ENCODE results near the gene KLHDC3.

KLHDC3 gene, protein sequence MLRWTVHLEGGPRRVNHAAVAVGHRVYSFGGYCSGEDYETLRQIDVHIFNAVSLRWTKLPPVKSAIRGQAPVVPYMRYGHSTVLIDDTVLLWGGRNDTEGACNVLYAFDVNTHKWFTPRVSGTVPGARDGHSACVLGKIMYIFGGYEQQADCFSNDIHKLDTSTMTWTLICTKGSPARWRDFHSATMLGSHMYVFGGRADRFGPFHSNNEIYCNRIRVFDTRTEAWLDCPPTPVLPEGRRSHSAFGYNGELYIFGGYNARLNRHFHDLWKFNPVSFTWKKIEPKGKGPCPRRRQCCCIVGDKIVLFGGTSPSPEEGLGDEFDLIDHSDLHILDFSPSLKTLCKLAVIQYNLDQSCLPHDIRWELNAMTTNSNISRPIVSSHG

DNA sequence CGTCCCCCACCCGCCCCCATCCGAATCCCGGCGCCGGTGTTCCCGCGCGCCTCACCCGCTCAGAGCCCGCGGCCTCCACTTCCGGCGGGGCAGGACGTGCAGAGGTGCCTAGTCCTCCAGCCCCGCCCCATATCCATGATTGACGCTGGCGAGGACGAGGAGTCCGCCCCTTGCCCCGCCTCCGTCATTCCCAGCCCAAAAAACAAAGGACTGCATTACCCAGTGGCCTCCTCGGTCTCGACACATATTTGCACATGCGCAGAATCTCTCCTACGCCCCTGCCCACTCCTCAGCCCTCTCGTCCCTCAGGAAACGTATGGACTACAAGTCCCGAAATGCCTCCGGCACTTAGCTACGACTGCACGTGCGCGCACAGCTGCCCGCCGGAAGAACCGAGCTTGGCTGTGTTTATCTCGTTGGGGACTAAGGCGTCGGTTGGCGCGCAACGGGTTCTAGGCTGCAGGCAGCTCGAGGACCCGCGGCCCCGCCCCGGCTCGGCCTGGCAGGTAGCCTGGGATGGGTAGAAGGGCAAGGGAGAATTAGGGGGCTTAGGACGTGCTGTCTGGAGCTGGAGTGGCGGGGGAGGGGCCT lies at the start of gene KLHDC3, which contains the start of gene MEA1:
KLHDC3 (plus strand) TSS at position 407 of the 591 bp plus-strand sequence. CDS start 2,944 bp downstream, outside the sequence.
MEA1 (minus strand) TSS at position 104 of the 591 bp plus-strand sequence. CDS start 133 bp downstream, outside the sequence.
- DNase-seq, result peak; percentile 100

DNA sequence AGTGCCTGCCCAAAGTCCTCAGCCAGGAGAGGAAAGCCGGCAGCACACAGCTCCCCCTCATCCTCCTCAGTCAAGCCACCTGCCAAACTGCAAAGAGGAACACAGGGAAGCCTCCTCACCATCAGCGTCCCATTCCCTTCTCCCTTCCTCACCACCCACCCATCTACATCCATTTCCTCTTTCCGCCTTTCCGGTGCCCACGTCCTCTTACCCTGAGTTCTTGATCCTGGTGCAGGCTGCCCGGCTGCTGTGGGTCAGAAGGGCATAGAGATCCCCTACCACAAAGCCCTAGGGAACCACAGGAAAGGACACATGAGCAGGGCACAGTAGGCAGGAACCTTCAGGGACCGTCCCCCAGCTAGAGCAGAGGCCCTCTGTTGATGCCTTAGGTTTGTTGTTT lies 47.5 kb upstream of the KLHDC3 start:
- no peak for DNase-seq

DNA sequence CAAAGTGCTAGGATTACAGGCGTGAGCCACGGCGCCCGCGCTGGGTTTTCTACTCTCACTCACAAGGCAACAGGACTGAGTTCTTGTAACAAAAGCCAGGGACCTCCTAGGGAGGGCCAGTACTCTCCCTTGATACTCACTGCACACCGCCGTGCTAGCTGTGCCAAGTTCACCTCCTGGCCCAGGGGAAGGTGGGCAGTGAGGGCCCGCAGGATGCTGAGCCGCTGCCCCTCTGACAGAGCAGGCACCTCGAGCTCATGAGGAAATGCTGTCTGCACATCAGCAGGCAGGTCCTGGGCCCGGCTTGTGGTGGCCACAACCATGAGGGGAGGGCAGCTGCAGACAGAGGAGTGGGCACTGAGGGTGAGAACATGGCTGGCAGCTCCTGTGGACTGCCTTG lies 46.8 kb upstream of the KLHDC3 start:
- DNase-seq, result no peak

DNA sequence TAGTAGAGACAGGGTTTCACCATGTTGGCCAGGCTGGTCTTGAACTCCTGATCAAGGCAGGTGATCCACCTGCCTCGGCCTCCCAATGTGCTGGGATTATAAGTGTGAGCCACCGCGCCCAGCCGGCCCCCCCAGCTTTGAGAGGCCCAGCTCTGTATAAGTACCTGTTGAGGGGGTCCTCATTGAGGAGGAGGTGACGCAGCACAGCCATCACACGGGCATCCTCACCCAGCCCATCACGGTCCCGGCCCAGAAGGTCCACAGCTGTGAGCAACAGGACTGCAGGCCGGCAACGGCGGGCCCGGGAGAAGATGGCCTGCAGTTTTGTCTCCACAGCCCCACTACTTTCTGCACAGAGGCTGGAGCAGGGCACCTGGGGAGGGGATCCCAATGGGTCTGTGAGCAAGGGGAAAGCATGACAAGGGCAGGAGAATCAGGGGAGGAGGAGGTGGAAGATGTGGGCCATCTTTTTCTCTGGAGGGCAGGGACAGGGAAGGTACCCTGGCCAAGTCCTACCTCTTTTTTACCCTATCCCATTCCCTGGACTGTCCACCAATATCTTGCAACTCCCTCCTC lies 45.8 kb upstream of the KLHDC3 start:
- DNase-seq, result no peak

DNA sequence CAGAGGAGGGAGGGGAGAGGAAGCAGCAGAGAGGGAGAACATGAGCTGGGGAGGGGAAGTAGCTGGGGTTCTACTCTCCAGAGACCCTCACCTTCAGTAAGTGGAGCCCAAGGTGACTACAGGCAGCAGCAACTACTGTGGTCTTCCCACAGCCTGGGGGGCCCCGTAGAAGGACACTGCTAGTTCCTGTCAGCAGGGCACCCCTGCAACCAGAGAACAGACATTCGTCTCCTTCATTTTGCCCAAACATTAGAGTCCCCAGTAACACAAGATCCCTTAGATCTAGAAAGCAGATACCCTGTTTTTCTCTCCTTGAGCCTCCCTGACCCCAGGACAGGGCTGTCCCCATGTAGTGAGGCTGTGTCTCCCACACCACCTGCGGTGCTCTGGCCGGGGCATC lies 45.3 kb upstream of the KLHDC3 start:
- no peak for DNase-seq

DNA sequence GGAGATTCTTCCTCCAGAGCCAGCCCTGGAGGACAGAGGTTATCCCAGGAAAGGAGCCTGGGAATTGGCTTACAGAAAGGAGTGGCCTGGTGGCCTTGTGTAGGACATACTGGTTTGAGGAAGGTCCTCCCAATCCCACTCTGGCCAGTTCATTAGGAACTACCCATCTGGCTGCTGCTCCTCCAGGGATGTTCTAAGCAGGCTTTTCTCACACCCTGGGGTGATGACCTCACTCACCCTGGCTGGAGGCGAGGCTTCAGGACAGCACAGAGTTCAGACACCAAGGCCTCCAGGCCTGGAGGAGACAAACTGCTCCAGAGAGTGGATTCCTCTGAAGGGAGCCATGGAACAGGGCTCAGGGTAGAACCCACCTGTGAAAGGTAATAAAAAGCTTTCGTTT lies 44.6 kb upstream of the KLHDC3 start:
- DNase-seq, result no peak

DNA sequence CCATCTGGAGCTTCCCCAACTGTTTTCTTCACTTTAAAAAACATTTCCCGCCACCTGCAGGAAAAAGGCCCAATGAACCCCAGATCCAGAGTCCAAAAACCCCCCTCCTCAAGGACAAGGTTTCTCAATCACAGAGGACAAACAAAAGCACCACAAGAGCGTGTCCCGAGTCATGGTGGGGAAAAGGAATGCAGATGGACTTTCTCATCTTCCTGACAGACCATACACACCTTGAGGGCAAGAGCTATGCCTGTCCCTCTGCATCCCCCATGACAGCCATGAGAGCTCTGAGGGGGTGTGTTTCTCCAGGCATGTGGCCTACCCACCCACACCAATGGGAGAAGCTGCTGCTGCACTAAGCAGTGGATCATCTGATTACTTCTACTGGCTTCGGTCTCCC lies 44.1 kb upstream of the KLHDC3 start:
- no peak for DNase-seq

DNA sequence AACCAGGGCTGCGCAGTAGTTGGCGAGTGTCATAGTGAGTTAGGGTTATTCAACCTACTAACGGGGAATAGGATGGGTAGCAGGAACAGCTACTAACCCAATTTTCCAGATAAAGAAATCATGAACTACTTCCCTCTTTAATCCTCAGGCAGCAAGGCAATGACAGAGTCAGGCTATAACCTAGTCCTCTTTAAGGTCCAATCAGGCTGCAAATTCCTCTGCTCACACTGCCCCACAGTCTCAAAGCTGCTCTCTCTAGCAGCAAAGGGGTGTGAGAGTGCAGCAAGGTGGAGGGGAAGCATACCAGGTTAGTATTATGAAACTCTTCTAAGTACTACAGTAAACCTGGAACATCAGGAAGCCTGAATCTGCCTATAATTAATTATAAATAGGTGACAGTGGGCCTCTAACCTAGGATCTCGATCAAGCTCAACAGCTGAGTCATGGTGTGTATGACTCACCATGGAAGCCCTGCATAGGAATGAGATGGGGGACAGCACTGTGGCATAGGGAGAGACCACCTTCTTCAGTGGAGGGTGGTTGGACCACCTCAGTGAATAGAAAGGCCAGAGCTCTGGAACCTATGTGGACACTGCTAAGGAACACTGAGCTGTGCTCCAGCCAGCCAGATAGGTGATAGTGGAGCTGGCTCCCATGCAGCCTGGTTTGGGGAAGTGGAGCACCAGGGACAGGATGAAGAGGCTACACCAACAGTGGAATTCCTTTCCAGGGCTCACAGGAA lies 43.0 kb upstream of the KLHDC3 start:
- DNase-seq, result no peak

DNA sequence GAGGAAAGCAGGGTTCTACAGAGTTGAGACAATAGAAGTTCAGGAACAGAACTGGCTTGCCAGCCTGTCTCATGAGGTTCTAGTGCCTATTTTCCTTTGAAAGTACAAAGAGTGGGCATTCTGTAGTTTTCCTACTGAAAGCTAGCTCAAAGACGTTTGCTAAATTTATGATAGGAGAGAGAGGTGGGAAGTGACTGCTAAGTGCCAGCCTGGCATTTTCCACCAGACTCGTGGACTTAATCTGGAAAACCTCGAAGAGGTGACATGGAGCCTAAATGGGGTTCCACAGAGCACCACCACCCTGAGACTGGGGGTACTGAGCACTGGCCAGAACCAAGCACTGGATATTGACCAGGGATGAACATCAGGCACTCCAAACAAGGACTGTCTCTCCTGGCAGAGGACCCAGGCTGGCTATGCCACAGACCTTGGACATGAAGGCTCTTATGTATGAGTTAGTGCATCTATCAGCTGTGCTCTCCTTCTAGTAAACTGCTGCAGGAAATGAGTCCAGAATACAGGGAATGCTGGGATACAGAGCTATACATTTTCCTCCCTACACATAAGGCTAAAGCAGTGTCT lies 42.2 kb upstream of the KLHDC3 start:
- DNase-seq, result no peak

DNA sequence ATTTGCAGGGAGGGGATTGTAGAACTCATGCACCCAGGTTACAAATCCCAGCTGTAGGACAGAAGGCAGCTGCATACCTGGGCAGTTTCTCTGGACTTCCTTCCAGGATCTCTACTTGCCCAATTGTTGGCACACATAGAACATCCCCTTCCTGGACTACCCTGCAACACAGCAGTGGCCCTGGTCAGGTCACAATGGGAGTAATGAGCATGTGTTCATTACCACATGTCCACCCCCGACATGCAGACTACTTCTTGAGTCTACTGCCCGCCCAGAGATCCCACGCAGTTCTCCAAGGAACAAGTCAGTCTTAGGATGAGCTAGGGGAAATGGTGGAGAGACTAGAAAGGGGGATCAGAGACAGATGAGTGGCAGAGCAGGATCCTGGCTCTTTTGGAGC lies 40.1 kb upstream of the KLHDC3 start:
- no peak for DNase-seq

DNA sequence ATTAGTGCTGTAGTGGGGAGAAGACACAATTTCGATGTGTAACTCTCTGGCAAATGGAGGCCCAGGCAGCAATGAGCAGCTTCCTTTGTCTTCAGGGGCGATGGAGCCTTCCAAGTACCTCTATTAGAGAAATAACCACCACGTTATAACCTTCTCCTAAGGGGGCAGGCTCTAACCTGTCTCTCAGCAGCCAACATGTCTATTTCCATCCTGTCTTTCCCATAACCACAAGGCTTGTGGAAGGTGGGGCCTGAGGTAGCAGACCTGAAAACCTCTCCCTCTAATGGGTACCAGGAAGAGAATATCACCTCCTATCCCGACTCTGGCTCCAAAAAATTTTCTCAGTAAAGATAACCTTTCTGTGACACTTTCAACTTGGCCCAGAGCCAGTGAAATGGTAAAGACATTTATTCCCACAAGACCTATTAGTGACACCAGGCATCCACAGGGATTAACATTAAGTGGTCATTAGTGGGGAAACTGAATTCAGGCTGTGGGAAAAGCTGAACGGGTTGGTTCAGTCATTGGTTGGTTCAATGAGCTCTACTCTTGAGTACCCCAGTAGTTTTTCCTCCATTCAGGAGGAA lies 39.0 kb upstream of the KLHDC3 start:
- DNase-seq, result no peak

DNA sequence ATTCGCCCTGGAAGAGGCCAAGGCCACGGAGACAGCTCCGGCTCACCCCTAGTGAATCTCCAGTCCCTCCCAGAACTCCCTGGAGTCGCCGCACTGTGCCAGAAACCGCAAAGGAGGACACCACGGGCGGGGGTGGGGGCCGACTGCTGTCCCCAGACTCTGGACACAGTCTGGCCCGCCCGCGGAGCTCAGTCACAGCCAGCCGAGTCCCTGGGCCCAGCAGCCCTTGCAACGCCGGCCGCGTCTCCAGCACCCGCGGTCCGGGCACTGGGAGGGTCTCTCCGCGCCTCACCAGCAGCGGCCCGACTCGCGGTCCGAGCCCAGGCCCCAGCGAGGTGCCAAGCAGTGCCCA lies 35.6 kb upstream of the KLHDC3 start:
- peak; percentile 10 for DNase-seq

DNA sequence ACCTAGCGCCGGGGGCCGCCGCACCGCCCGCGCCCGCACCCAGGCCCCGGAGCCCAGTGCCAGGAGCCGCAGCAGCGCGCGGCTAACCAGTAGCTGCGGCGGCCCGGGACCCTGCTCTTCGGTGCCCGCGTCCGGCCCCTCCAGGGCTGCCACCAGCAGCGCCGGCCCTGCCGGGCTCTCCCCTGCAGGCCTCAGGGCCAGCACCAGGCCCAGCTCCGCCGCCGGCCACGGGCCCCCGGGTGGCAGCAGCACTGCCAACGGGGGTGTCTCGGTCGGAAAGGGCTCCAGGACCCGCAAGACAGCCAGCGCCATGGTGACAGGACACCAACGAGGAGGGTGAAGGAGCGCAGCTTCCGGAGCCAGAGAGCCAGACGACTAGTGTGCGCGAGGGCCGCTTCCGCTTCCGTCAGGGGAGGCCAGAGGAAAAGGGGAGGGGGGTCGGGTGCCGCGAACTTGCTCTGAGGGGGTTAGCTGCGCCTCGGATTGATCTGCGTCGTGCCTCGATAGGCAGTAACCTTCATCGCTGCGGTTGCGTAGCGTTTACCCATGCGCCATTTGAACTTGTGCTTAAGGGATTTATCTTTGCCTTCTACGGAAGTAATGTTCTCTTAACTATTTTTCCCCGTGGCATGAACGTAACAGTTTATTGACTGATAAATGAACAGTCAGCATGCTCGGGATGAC lies 35.1 kb upstream of the KLHDC3 start, which contains the start of gene PEX6:
PEX6 (minus strand) TSS at position 343 of the 684 bp plus-strand sequence; CDS start at position 312, 31 bp downstream.
- DNase-seq, result peak; percentile 97

DNA sequence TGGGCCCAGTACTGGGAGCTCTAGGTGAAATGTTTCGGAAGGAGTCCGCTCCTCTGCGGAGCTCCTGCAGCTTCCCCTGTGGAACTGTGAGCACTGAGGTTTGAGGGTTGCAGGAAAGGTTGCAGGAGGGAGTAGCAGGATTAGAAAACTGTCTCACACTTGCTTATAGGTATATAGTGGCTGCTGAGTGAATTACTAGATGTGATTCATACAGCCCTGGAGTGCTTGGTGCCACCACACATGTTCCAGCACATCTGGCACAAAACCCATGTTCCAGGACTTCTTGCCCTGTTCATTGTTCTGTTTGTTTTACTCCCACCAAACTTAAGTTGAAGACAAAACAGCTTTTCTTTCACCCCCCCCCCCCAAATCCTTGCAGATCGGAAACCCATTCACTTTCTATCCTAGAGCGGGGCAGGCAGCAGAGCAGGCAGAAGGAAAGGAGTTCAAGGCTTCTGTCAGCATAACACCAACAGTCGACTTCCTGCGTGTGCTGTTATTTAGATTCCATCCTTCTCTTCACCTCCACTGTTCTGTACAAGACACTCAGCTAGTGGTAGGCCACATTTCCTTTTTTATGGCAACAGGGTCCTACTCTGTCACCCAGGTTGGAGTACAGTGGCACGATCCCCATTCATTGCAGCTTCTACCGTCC lies 34.4 kb upstream of the KLHDC3 start:
- DNase-seq, result peak; percentile 37

DNA sequence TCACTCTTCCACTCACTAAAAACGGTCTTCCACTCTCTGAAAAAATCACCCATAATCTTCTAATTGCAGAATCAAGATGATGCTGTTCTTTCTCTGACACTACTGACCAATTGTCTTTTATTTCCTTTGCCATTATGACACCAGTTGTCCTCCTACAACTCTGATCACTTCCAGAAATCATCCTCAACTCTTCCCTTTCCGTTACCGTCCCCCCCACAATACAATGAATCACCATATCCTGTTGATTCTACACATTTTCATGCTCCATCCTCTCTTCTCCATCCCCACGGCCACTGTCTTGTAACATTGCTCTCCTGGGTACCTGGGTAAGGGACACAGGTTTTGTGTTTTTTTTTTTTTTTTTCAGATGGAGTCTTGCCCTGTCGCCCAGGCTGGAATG lies 32.2 kb upstream of the KLHDC3 start:
- DNase-seq, result no peak

DNA sequence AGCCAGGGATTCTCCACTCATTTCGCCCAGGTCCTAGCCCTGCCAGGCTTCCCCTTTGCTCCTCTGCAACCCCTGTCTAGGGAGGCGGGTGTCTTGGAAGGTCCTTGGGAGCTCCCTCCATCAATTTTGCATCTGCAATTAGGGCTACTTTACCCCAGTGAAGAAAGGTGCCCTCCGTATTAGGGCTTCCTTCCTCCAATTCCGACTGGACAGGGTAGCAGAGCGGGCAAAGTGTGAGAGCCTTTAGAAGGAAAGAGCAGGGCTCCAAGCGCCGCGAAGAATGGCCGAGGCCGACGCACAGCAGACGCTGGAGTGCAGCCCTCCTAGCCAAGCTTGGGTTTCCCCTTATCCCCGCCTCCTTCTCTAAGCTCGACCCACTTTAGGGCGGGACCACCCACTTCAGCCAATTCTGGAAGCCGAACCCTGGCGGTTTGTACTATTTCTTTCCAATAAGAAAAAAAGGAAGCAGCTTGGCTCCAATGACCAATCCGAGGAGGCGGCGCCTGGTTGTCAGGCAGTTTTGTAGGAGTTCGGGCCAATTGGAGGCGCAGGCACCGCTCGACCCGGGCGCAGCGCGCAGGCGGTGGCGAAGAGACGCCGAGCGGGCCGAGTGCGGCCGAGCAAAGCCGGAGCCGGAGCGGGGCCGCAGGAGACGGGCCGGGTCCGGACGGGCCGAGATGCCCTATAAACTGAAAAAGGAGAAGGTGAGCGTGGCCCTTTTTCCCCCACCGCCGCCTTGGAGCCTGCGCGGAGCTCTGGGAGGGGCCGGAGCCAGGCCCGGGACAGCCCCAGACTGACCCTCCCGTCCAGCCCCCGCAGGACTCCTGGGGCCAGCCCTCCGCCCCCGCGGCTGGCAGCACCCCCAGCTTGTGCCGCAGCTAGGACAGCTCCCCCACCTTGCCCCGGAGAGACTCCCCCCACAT lies 29.8 kb upstream of the KLHDC3 start, which contains the start of gene PPP2R5D:
PPP2R5D (plus strand) TSS at position 570 of the 923 bp plus-strand sequence; CDS start at position 678, 108 bp downstream.
- peak; percentile 98 for DNase-seq

DNA sequence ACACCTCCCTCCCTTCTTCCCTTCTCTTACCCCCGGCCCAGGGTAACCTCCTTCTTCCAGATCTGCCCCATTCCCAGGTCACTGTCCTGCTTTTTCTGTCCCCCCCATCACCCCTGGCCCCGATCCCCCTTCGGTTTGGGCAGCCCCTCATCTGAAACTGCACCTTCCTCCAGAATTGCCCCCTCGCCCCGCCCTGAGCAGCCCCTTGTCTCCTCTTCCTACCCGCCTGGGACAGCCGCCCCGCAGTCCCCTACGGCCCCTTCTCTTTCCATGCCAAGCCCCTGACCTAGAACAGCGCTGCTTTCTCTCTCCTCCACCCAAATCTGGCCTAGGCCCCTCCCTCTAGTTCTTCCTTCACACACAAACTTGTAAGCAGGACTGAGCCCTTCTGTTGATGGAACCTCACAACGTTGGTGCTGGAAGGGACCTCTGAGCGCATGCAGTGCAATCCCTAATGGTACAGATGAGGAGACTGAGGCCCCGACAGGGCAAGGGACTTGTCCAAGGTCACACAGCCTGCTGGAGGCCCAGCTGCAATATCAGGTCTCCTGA lies 29.0 kb upstream of the KLHDC3 start:
- DNase-seq, result peak; percentile 39

DNA sequence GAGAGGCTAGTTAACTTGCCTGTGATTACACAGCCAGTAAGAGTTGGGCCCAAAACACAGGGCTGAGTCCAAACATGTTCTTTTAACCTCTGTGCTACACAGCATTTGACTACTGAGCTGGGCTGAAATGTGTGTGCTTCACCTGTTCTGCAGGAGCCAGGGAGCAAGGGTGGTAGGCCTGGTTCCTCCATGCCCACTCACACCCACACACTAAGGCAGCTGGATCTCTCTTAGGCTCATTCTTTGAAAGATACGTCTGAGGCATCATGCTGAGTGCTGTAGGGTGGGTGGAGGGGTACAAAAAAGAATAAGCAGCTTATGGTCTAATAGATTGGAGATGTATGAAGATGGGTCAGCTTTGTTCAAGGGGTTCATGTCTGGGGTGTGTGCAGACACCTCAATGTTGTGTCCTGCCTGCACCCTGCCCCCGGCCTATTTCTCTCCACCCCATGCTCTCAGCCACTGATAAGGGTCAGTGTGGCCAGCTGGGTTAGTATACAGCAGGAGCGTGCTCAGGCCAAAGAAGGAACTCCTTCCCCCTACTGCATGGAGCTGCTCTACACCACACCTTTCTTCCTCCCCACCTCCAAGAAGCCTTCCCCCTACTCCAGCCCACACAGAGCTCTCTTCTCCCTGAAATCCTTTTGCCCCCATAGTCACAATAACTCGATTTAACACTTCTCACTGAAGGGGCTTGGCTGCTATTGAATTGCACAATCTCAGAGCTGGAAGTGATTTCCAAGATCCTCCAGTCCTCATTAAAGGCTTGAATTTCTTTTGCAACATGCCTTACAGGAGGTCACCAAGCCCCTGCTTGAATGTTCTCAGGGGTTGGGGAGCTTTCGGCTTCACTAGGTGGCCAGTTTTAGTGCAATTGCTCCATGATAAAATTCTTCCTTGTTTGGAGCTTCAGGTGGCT lies 26.3 kb upstream of the KLHDC3 start:
- no peak for DNase-seq

Data from CD4-positive, alpha-beta T cell treated with Interleukin-6 for 4 hours (primary cell).